A549 (cell line): ENCODE results near the gene GPR27. TPM values are rescaled to one million over a fixed set of nuclear protein-coding genes. Genes with fewer than 3 reads are reported as not detected.

ENCODE experiments used
- ATAC-seq, 2 experiments: fragments of 200-7000 bp in 1 of 2; fragments of >200 bp in 1 of 2; cut with Nextera tagmentation in 1 of 2; cut with Tn5 transposase in 1 of 2; 3 replicates each; pipeline versions ENCODE4 v1.8.0 to v1.9.1; 2018 to 2020; ENCODE audit warnings: mild to moderate bottlenecking in 1 of 2, moderate library complexity in 1 of 2
- CTCF ChIA-PET: fragments of 300-600 bp; sonication (Branson Sonifier 250); formaldehyde crosslinking; extraction: SDS; loops from one replicate; lab custom pipeline; 2021; ENCODE audit warnings: antibody characterized with exemption, inconsistent platforms; lab: Yijun Ruan, JAX
- POLR2A ChIA-PET: fragments of 350-600 bp; formaldehyde crosslinking; extraction: SDS; loops from one replicate; lab custom pipeline; 2021; ENCODE audit warnings: antibody characterized with exemption, inconsistent platforms; lab: Yijun Ruan, JAX
- DNase-seq, 2 experiments: peaks; one replicate each; pipeline versions ENCODE4 v3.0.0 to v3.0.0-alpha.2; 2011 to 2016; ENCODE audit warnings: low read depth in 1 of 2, low spot score in 1 of 2
- FAIRE-seq: peaks from 2 replicates; lab custom pipeline; 2011; peaks lifted over from hg19 to GRCh38; lab: Jason Lieb, UNC
- H3K27ac ChIP-seq, 2 experiments: fragments of >200 bp; sonication (Bioruptor Twin); formaldehyde crosslinking; 3 replicates each; pipeline ENCODE4 v1.5.1; 2016 to 2017
- H3K4me1 ChIP-seq: fragments of >200 bp; sonication (Bioruptor Twin); formaldehyde crosslinking; 3 replicates; pipeline ENCODE4 v1.6.1; 2016
- H3K4me2 ChIP-seq: fragments of >200 bp; sonication (Bioruptor Twin); formaldehyde crosslinking; 3 replicates; pipeline ENCODE4 v1.6.1; 2016
- H3K4me3 ChIP-seq: fragments of >200 bp; sonication (Bioruptor Twin); formaldehyde crosslinking; 3 replicates; pipeline ENCODE4 v1.5.1; 2016
- H3K9me3 ChIP-seq: fragments of >200 bp; sonication (Bioruptor Twin); formaldehyde crosslinking; 3 replicates; pipeline ENCODE4 v1.6.1; 2016
- CBX8 ChIP-seq: fragments of 200-600 bp; sonication (generic); IDR thresholded peaks from 2 replicates; pipeline ENCODE4 v1.6.1; 2016
- CHD2 ChIP-seq: fragments of 150-350 bp; IDR thresholded peaks from 2 replicates; pipeline ENCODE4 v1.6.1; 2014; ENCODE audit warnings: low read length; ENCODE audit not compliant: partially characterized antibody
- FOSL2 ChIP-seq, 2 experiments: fragments of 450-650 bp in 1 of 2; fragments of >200 bp in 1 of 2; sonication (Bioruptor Twin) in 1 of 2; formaldehyde crosslinking; IDR thresholded peaks; 2 replicates each; pipeline versions ENCODE4 v1.5.0 to v1.6.1; 2016 to 2020; ENCODE audit warnings: mild to moderate bottlenecking in 1 of 2, moderate library complexity in 1 of 2
- JUN ChIP-seq, 2 experiments: fragments of >200 bp; sonication (Bioruptor Twin); formaldehyde crosslinking; IDR thresholded peaks; 2 replicates in 1 of 2; 3 replicates in 1 of 2; pipeline ENCODE4 v1.6.1; 2016 to 2017
- MAFK ChIP-seq: fragments of 450-650 bp; IDR thresholded peaks from 2 replicates; pipeline ENCODE4 v1.6.1; 2014; ENCODE audit not compliant: partially characterized antibody
- NFE2L2 ChIP-seq: fragments of 150-350 bp; conservative IDR thresholded peaks from 2 replicates; pipeline ENCODE4 v1.6.1; 2014; ENCODE audit warnings: low read length
- NPAS2 ChIP-seq: fragments of 250-450 bp; sonication (Bioruptor Pico); IDR thresholded peaks from 2 replicates; pipeline ENCODE4 v1.8.0; 2022; ENCODE audit warnings: mild to moderate bottlenecking, moderate library complexity, borderline replicate concordance
- POLR2AphosphoS2 ChIP-seq: conservative IDR thresholded peaks from 2 replicates; pipeline ENCODE4 v1.6.1; 2012; ENCODE audit warnings: low read length, improper control_type of control experiment, inconsistent platforms
- RAD21 ChIP-seq, 2 experiments: fragments of >200 bp in 1 of 2; sonication (Bioruptor Twin) in 1 of 2; formaldehyde crosslinking in 1 of 2; IDR thresholded peaks in 1 of 2; conservative IDR thresholded peaks in 1 of 2; 2 replicates in 1 of 2; 3 replicates in 1 of 2; pipeline ENCODE4 v1.6.1; 2012 to 2018; ENCODE audit warnings: inconsistent platforms in 1 of 2
- RCOR1 ChIP-seq: fragments of 150-350 bp; IDR thresholded peaks from 2 replicates; pipeline ENCODE4 v1.6.1; 2014; ENCODE audit warnings: antibody characterized with exemption, low read length, low read depth
- RNF2 ChIP-seq: fragments of 200-600 bp; sonication (generic); IDR thresholded peaks from 2 replicates; pipeline ENCODE4 v1.6.1; 2016; ENCODE audit warnings: low read depth, mild to moderate bottlenecking, antibody characterized with exemption, moderate library complexity, borderline replicate concordance
- ZSCAN20 ChIP-seq: fragments of 250-450 bp; sonication (Bioruptor Pico); IDR thresholded peaks from 2 replicates; pipeline ENCODE4 v1.8.0; 2022; ENCODE audit warnings: mild to moderate bottlenecking, moderate library complexity
- WGBS: methylation state at CpG from one replicate; pipeline ENCODE4 v1.1.6; 2017; ENCODE audit errors: missing lambda C conversion rate; 5-methylcytosine and 5-hydroxymethylcytosine counted together
- polyA plus RNA-seq, 4 experiments: library from polyadenylated mRNA; depleted of rRNA in 3 of 4; stranded (reverse); fragments of >200 nt; fragmentation: RNase III in 1 of 4; extraction: RNeasy Plus Mini Kit Qiagen cat#74134 plus additional on column Dnase treatment in 1 of 4; gene quantifications; 2 replicates in 3 of 4; 3 replicates in 1 of 4; pipeline ENCODE4 v1.2.3, GENCODE V29; 2011 to 2017

The GPR27 gene
- polyA plus RNA-seq, 2 of the 4 experiments (the other 2 are of a cell fraction) = 1.6 to 1.7 TPM

GRCh38 chr3:71723452-71724170 lies 30.0 kb upstream of the GPR27 start:
- FAIRE-seq (no peak), ATAC-seq (no peak)
- Histone ChIP-seq H3K9me3 (no peaks in the 10 kb centered on the region), H3K27ac (no peak overlapping the region), H3K4me3 (peak overlapping the region; percentile 83; the same call in 2 of the 3 replicates), H3K4me1 (peaks cover 7% of the 10 kb centered on the region), H3K4me2 (peak overlapping the region; percentile 96)
- ChIA-PET CTCF (interaction anchor here (1.1 to 3.6 kb wide), 2 partner anchors 12 to 15 kb away, joined by 3 to 17 read pairs; no protein-coding TSS in a partner anchor), POLR2A (no interaction called here)
- whole genome bisulfite sequencing = 86% methylated on average over 6 of the region's 6 CpGs
- no peak for TF ChIP-seq RCOR1
- TF ChIP-seq MAFK = peak; percentile 53
- no peak for TF ChIP-seq CHD2
- TF ChIP-seq CBX8 = peak; percentile 75
- TF ChIP-seq NFE2L2 = no peak
- TF ChIP-seq ZSCAN20 (CRISPR knock-in tag) = no peak
- TF ChIP-seq FOSL2 (IDR thresholded peaks at IDR 0.05) = no peak
- TF ChIP-seq FOSL2 (CRISPR knock-in tag; IDR thresholded peaks at IDR 0.05) = no peak
- TF ChIP-seq, all 56 proteins: peak for 2
- no peak for DNase-seq

- ChIA-PET POLR2A (no interaction called here), CTCF (interaction anchor here (0.8 to 3.6 kb wide), 3 partner anchors 13 to 35 kb away, joined by 3 to 17 read pairs (median 3); no protein-coding TSS in a partner anchor)
- FAIRE-seq = no peak
Measured at GRCh38 chr3:71724171-71724453, 29.5 kb upstream of the GPR27 start.

GRCh38 chr3:71724584-71725270 lies 28.9 kb upstream of the GPR27 start:
- CTCF ChIA-PET = interaction anchor here (0.8 to 3.6 kb wide), 3 partner anchors 13 to 35 kb away, joined by 3 to 17 read pairs (median 3); no protein-coding TSS in a partner anchor
- TF ChIP-seq POLR2AphosphoS2 (no peak), JUN (IDR thresholded peaks at IDR 0.05) (0 out of 5 replicates have a peak, but pooled peaks of 1 of the 2 experiments have one; percentile 19)
- TF ChIP-seq, all 56 proteins: peak for 1

More at GRCh38 chr3:71724171-71724453, 29.5 kb upstream of the GPR27 start:
- Histone ChIP-seq H3K4me2 (peak overlapping the region; percentile 96), H3K4me3 (peak overlapping the region; percentile 83), H3K4me1 (peaks cover 7% of the 10 kb centered on the region), H3K27ac (no peak overlapping the region), H3K9me3 (no peaks in the 10 kb centered on the region)
- ATAC-seq = no peak
- TF ChIP-seq MAFK (no peak), RNF2 (0 out of 2 replicates have a peak, but pooled peaks have one; percentile 13), NPAS2 (no peak), RAD21 (conservative IDR thresholded peaks at IDR 0.05 in 1 of 2, IDR thresholded peaks at IDR 0.05 in 1 of 2) (no peak), CBX8 (0 out of 2 replicates have a peak, but pooled peaks have one; percentile 61)
- DNase-seq = no peak

GRCh38 chr3:71725271-71725991 lies 28.2 kb upstream of the GPR27 start, which contains the start of gene EIF4E3:
Gene EIF4E3, minus strand, starts transcription at chr3:71725402. Its CDS starts 35 bp downstream, at chr3:71725367.
- Histone ChIP-seq H3K27ac (peak within 1 kb of the TSS; percentile 82 to 90), H3K4me1 (peaks cover 7% of the 10 kb centered on the region), H3K4me3 (peak within 1 kb of the TSS; percentile 83), H3K4me2 (peak within 1 kb of the TSS; percentile 96), H3K9me3 (no peaks in the 10 kb centered on the region)
- ChIA-PET CTCF (interaction anchor here (0.8 to 3.6 kb wide), 3 partner anchors 14 to 34 kb away, joined by 3 to 17 read pairs (median 8); no protein-coding TSS in a partner anchor), POLR2A (no interaction called here)
- no peak for FAIRE-seq
- 0 out of 2 replicates have a peak, but pooled peaks have one; percentile 16 for TF ChIP-seq FOSL2 (IDR thresholded peaks at IDR 0.05)
- TF ChIP-seq FOSL2 (CRISPR knock-in tag; IDR thresholded peaks at IDR 0.05) = no peak
- no peak for TF ChIP-seq POLR2AphosphoS2
- WGBS = 50% methylated on average over 10 of the region's 80 CpGs
- peak in 1 of 2 experiments; percentile 54 for DNase-seq
- ATAC-seq = peak; percentile 51 to 69

More at GRCh38 chr3:71724584-71725270, 28.9 kb upstream of the GPR27 start:
- Histone ChIP-seq H3K4me3 (peak overlapping the region; percentile 83), H3K4me1 (peaks cover 7% of the 10 kb centered on the region), H3K9me3 (no peaks in the 10 kb centered on the region), H3K27ac (peak overlapping the region; percentile 82 to 90), H3K4me2 (peak overlapping the region; percentile 96)
- POLR2A ChIA-PET = no interaction called here
- peak; percentile 9 to 44 for DNase-seq
- WGBS = 3% methylated on average over 22 of the region's 73 CpGs
- ATAC-seq = peak; percentile 78 to 81
- FAIRE-seq = no peak
